Ishikawa (cell line): ENCODE measurements around the gene MFRP.

Source experiments
- CEBPB ChIP-seq: IDR thresholded peaks from 2 replicates; pipeline ENCODE4 v1.6.1; 2012
- CREB1 ChIP-seq: IDR thresholded peaks from 2 replicates; pipeline ENCODE4 v1.6.1; 2012; ENCODE audit warnings: low read depth
- EP300 ChIP-seq: IDR thresholded peaks from 2 replicates; pipeline ENCODE4 v1.6.1; 2012; ENCODE audit warnings: borderline replicate concordance
- FOXM1 ChIP-seq: IDR thresholded peaks from 2 replicates; pipeline ENCODE4 v1.6.1; 2012; ENCODE audit warnings: low read depth, borderline replicate concordance
- MAX ChIP-seq: IDR thresholded peaks from 2 replicates; pipeline ENCODE4 v1.6.1; 2012
- NFIC ChIP-seq: IDR thresholded peaks from 2 replicates; pipeline ENCODE4 v1.6.1; 2012
- REST ChIP-seq: IDR thresholded peaks from 2 replicates; pipeline ENCODE4 v1.6.1; 2012; ENCODE audit warnings: low read depth, mild to moderate bottlenecking
- TAF1 ChIP-seq: IDR thresholded peaks from 2 replicates; pipeline ENCODE4 v1.6.1; 2012; ENCODE audit warnings: low read depth, mild to moderate bottlenecking
- TCF12 ChIP-seq: IDR thresholded peaks from 2 replicates; pipeline ENCODE4 v1.6.1; 2012; ENCODE audit warnings: low read depth
- USF1 ChIP-seq: IDR thresholded peaks from 2 replicates; pipeline ENCODE4 v1.6.1; 2012
- YY1 ChIP-seq: IDR thresholded peaks from 2 replicates; pipeline ENCODE4 v1.6.1; 2012; ENCODE audit warnings: low read depth

- TF ChIP-seq EP300, result no peak
- no peak for TF ChIP-seq REST
- no peak for TF ChIP-seq FOXM1
- TF ChIP-seq NFIC, result no peak
- no peak for TF ChIP-seq CREB1
- no peak for TF ChIP-seq MAX
- TF ChIP-seq TAF1, result no peak
- no peak for TF ChIP-seq USF1
- no peak for TF ChIP-seq CEBPB
- TF ChIP-seq YY1, result no peak
- no peak for TF ChIP-seq TCF12
Observed at GRCh38 chr11:119389611-119390254, 43.2 kb upstream of the MFRP start.
